PC-9 (cell line): ENCODE results near the gene MTERF1.

Source experiments
- EZH2 ChIP-seq: fragments of 200-600 bp; sonication (generic); IDR thresholded peaks from 2 replicates; pipeline ENCODE4 v1.8.0; 2017; ENCODE audit warnings: antibody characterized with exemption, low read depth
- TF ChIP-seq, protein P1 (sequence below): fragments of 200-600 bp; sonication (generic); conservative IDR thresholded peaks from 2 replicates; pipeline ENCODE4 v1.6.1; 2017; ENCODE audit warnings: mixed run types, antibody characterized with exemption, mild to moderate bottlenecking, moderate library complexity

DNA sequence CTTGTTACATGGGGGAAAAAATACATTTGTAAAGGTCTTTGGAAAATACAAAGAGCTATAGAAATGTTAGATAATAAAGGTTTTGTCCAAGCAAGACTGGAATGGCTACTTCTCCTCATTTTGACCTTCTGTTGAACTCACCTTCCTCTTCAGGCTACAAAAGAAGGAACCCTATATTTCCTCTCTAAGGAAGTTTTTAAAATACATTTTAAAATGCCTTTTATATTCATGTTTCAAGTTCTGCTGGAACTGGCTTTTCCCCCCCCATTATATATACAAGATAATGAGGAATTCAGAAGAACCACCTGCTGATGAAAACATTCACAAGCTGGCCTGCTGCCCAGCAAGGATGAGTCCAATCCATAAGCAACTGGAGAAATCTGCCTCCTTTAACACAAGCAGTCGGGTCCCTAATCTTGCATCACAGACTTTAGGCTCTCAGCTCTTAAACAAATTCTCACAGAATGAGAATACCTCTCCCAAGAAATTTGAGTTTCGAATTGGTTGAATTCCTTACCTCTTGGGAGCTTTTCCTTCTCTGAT, 44.6 kb downstream of the MTERF1 start:
- TF ChIP-seq, protein P1, sequence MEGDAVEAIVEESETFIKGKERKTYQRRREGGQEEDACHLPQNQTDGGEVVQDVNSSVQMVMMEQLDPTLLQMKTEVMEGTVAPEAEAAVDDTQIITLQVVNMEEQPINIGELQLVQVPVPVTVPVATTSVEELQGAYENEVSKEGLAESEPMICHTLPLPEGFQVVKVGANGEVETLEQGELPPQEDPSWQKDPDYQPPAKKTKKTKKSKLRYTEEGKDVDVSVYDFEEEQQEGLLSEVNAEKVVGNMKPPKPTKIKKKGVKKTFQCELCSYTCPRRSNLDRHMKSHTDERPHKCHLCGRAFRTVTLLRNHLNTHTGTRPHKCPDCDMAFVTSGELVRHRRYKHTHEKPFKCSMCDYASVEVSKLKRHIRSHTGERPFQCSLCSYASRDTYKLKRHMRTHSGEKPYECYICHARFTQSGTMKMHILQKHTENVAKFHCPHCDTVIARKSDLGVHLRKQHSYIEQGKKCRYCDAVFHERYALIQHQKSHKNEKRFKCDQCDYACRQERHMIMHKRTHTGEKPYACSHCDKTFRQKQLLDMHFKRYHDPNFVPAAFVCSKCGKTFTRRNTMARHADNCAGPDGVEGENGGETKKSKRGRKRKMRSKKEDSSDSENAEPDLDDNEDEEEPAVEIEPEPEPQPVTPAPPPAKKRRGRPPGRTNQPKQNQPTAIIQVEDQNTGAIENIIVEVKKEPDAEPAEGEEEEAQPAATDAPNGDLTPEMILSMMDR: no peak
- no peak for TF ChIP-seq EZH2
